Ovary (tissue), 9 donors: ENCODE measurements around the gene CTCF. TPM values are rescaled to one million over a fixed set of nuclear protein-coding genes. Genes with fewer than 3 reads are reported as not detected.

ENCODE experiments used
- DNase-seq, 5 donors: peaks; one replicate each; pipeline ENCODE4 v3.0.0-alpha.2; 2019 to 2020
- H3K27ac ChIP-seq, 2 donors: fragments of 200-600 bp; one replicate each; pipeline versions ENCODE4 v1.5.1 to v1.8.0; 2019 to 2022
- H3K27me3 ChIP-seq: fragments of 200-600 bp; one replicate; pipeline ENCODE4 v1.8.0; 2022
- H3K36me3 ChIP-seq: fragments of 200-600 bp; sonication (generic); one replicate; pipeline ENCODE4 v1.5.1; 2019
- H3K4me1 ChIP-seq: one replicate; pipeline ENCODE4 v1.8.1; 2013; ENCODE audit warnings: mild to moderate bottlenecking, moderate library complexity; ENCODE audit not compliant: insufficient read depth
- H3K4me3 ChIP-seq: fragments of 200-600 bp; sonication (generic); one replicate; pipeline ENCODE4 v1.5.1; 2017
- H3K9me3 ChIP-seq, 2 donors: fragments of 200-600 bp in 1 of 2; sonication (generic) in 1 of 2; one replicate each; pipeline versions ENCODE4 v1.5.1 to v1.8.1; 2013 to 2019; ENCODE audit warnings: mild to moderate bottlenecking in 1 of 2, moderate library complexity in 1 of 2
- CTCF ChIP-seq, 3 donors: fragments of 450-650 bp in 2 of 3; fragments of 200-600 bp in 1 of 3; IDR thresholded peaks; one replicate each; pipeline versions ENCODE4 v1.5.1 to v1.8.0; 2016 to 2022; ENCODE audit warnings: antibody characterized with exemption in 3 of 3, mild to moderate bottlenecking in 1 of 3
- EP300 ChIP-seq: sonication (generic); formaldehyde crosslinking; IDR thresholded peaks from one replicate; pipeline ENCODE4 v1.6.1; 2017; ENCODE audit warnings: antibody characterized with exemption
- POLR2A ChIP-seq: fragments of 450-650 bp; IDR thresholded peaks from one replicate; pipeline ENCODE4 v1.6.1; 2017; ENCODE audit warnings: antibody characterized with exemption, mild to moderate bottlenecking, moderate library complexity
- WGBS, 3 donors: extraction: QIAGEN DNeasy Blood & Tissue Kit in 1 of 3; methylation state at CpG; one replicate each; pipeline versions ENCODE4 v1.1.5 to v1.1.7; 2013 to 2017; 5-methylcytosine and 5-hydroxymethylcytosine counted together
- intact Hi-C, 4 donors: fragments of 100-400 bp; cut with DNase I; formaldehyde crosslinking; loops; one replicate each; pipeline versions ENCODE4 v1.11.0 to v1.15.1; 2022 to 2023
- polyA plus RNA-seq, 2 donors: library from polyadenylated mRNA; stranded (reverse); fragments of 200-250 nt in 1 of 2; fragments of 350-450 nt in 1 of 2; fragmentation: Illumina TruSeq in 1 of 2; extraction: RNeasy Lipid Tissue Mini Kit (QIAGEN cat#74804) in 1 of 2; gene quantifications; one replicate each; pipeline ENCODE4 v1.2.3, GENCODE V29; 2013 to 2014
- total RNA-seq, 7 donors: library from RNA; depleted of rRNA in 2 of 7; stranded (reverse); fragments of >200 nt in 2 of 7; fragmentation: NEBNext Ultra II Directional in 3 of 7; extraction: Animal tissue kit (Norgen Biotek cat#: 25700) in 3 of 7; gene quantifications; one replicate each; pipeline versions ENCODE4 v1.1.0 to v1.2.4, GENCODE V29; 2016 to 2023
- donor health status: DM: no; HTN: no; CAD: no; lungs with moderate emphysema.
- donor health status: DM: no; HTN: no; CAD: no.
- donor health status: Bipolar disorder and iron deficiency.
- donor health status: DM: yes; HTN: yes; CAD: no.
- donor health status: DM: no; HTN: no; CAD: no.
- donor health status: DM: yes; HTN: yes; CAD: no.

The CTCF gene
- total and polyA plus RNA-seq, 9 donors = 21.0 to 48.4 (median 42.2) TPM

GRCh38 chr16:67662653-67663010, 100.3 kb downstream of the CTCF start:
- DNase-seq = no peak
- intact Hi-C loops = loop anchor here in 2 of 4 donors (5.0 to 10.0 kb wide), 3 partner anchors 138 to 435 kb away; partner anchors contain the start of genes CTRL (in 1 of the 2), PSMB10 (in 1 of the 2), RIPOR1 (in 1 of the 2) and TMEM208 (in 1 of the 2)
- Histone ChIP-seq H3K4me1 (peaks cover 12% of the 10 kb centered on the region), H3K36me3 (no peaks in the 10 kb centered on the region), H3K4me3 (no peak overlapping the region), H3K9me3 (no peaks in the 10 kb centered on the region), H3K27ac (no peak overlapping the region), H3K27me3 (no peaks in the 10 kb centered on the region)
- no peak for TF ChIP-seq CTCF (IDR thresholded peaks at IDR 0.05)
- no peak for TF ChIP-seq EP300
- no peak for TF ChIP-seq POLR2A

- no peak overlapping the region for H3K4me3 ChIP-seq
- H3K9me3 ChIP-seq = no peaks in the 10 kb centered on the region
- H3K4me1 ChIP-seq = peaks cover 13% of the 10 kb centered on the region
- H3K27me3 ChIP-seq = no peaks in the 10 kb centered on the region
- no peak for TF ChIP-seq CTCF (IDR thresholded peaks at IDR 0.05)
- TF ChIP-seq EP300 = no peak
- TF ChIP-seq POLR2A = no peak
- peak in 1 of 5 donors; percentile 49 for DNase-seq
- intact Hi-C loops = loop anchor here in 2 of 4 donors (5.0 to 10.0 kb wide), 3 partner anchors 139 to 436 kb away; partner anchors contain the start of genes CTRL (in 1 of the 2), PSMB10 (in 1 of the 2), RIPOR1 (in 1 of the 2) and TMEM208 (in 1 of the 2)
- no peak overlapping the region for H3K27ac ChIP-seq
- WGBS, 3 donors = 77 to 83% (median 79%) methylated on average over 24 to 25 of the region's 25 CpGs
- H3K36me3 ChIP-seq = no peaks in the 10 kb centered on the region
Observed at GRCh38 chr16:67663151-67663876, 101.0 kb downstream of the CTCF start.

GRCh38 chr16:67663877-67664222, 101.5 kb downstream of the CTCF start:
- WGBS, 3 donors = 84 to 87% (median 86%) methylated on average over 6 of the region's 6 CpGs
- intact Hi-C loops = loop anchor here in 2 of 4 donors (5.0 to 10.0 kb wide), 3 partner anchors 139 to 437 kb away; partner anchors contain the start of genes CTRL (in 1 of the 2), PSMB10 (in 1 of the 2), RIPOR1 (in 1 of the 2) and TMEM208 (in 1 of the 2)
- H3K27ac ChIP-seq = no peak overlapping the region

GRCh38 chr16:67664258-67664657, 101.9 kb downstream of the CTCF start:
- no peak for TF ChIP-seq EP300
- TF ChIP-seq CTCF (IDR thresholded peaks at IDR 0.05) = no peak
- no peak for TF ChIP-seq POLR2A
- WGBS, 3 donors = 66 to 79% (median 71%) methylated on average over 4 of the region's 4 CpGs
- DNase-seq = no peak
- H3K27ac ChIP-seq = no peak overlapping the region
- no peaks in the 10 kb centered on the region for H3K9me3 ChIP-seq
- peaks cover 10% of the 10 kb centered on the region for H3K4me1 ChIP-seq
- H3K27me3 ChIP-seq = no peaks in the 10 kb centered on the region
- intact Hi-C loops = loop anchor here in 2 of 4 donors (5.0 to 10.0 kb wide), 3 partner anchors 139 to 437 kb away; partner anchors contain the start of genes CTRL (in 1 of the 2), PSMB10 (in 1 of the 2), RIPOR1 (in 1 of the 2) and TMEM208 (in 1 of the 2)
- H3K36me3 ChIP-seq = no peaks in the 10 kb centered on the region
- no peak overlapping the region for H3K4me3 ChIP-seq

More at GRCh38 chr16:67663877-67664222, 101.5 kb downstream of the CTCF start:
- Histone ChIP-seq H3K36me3 (no peaks in the 10 kb centered on the region), H3K4me3 (no peak overlapping the region), H3K27me3 (no peaks in the 10 kb centered on the region), H3K9me3 (no peaks in the 10 kb centered on the region), H3K4me1 (peaks cover 13% of the 10 kb centered on the region)
- no peak for DNase-seq
- TF ChIP-seq CTCF (IDR thresholded peaks at IDR 0.05) (no peak), EP300 (no peak), POLR2A (no peak)
